ENCODE data around the gene OPA3.
A peak's percentile ranks its signal among the peaks of the same experiment; 100 is the strongest.

The OPA3 gene

GRCh38 chr19:45581576-45581975 lies 3.0 kb downstream of the OPA3 start:
- TF ChIP-seq CTCF (IDR thresholded peaks at IDR 0.05; ENCODE audit: control extremely low read depth, extremely low read depth, low read depth, missing control alignments), result no peak
- POLR2A ChIA-PET, result no interaction called here
- CTCF ChIA-PET, result interaction anchor here (1.1 to 2.0 kb wide), 4 partner anchors 23 to 103 kb away, joined by 3 to 5 read pairs (median 3); partner anchors contain the start of gene EML2
- no peak for DNase-seq (ENCODE audit: extremely low spot score)

GRCh38 chr19:45578861-45579260 lies 5.7 kb downstream of the OPA3 start:
- DNase-seq (ENCODE audit: extremely low spot score), result no peak
- ChIA-PET POLR2A (no interaction called here), CTCF (no interaction called here)
- no peak for TF ChIP-seq CTCF (IDR thresholded peaks at IDR 0.05; ENCODE audit: control extremely low read depth, extremely low read depth, low read depth, missing control alignments)

GRCh38 chr19:45577111-45577905 lies 7.3 kb downstream of the OPA3 start:
- POLR2A ChIA-PET, result no interaction called here
- DNase-seq (ENCODE audit: extremely low spot score), result no peak
- CTCF ChIA-PET, result interaction anchor here (1.1 to 1.7 kb wide), 4 partner anchors 8 to 115 kb away, joined by 3 to 8 read pairs (median 6); partner anchors contain the start of genes QPCTL and SNRPD2
- no peak for TF ChIP-seq CTCF (IDR thresholded peaks at IDR 0.05; ENCODE audit: control extremely low read depth, extremely low read depth, low read depth, missing control alignments)

GRCh38 chr19:45576682-45577081 lies 7.9 kb downstream of the OPA3 start:
- ChIA-PET POLR2A (no interaction called here), CTCF (interaction anchor here (1.1 to 1.7 kb wide), 4 partner anchors 9 to 115 kb away, joined by 3 to 8 read pairs (median 6); partner anchors contain the start of genes QPCTL and SNRPD2)
- TF ChIP-seq CTCF (IDR thresholded peaks at IDR 0.05; ENCODE audit: control extremely low read depth, extremely low read depth, low read depth, missing control alignments), result no peak
- DNase-seq (ENCODE audit: extremely low spot score), result no peak

- ChIA-PET CTCF (interaction anchor here (3.4 to 4.6 kb wide), 2 partner anchors 16 to 67 kb away, joined by 12 to 22 read pairs; no protein-coding TSS in a partner anchor), POLR2A (no interaction called here)
- TF ChIP-seq CTCF (IDR thresholded peaks at IDR 0.05; ENCODE audit: control extremely low read depth, extremely low read depth, low read depth, missing control alignments), result no peak
- peak; percentile 62 for DNase-seq (ENCODE audit: extremely low spot score)
Observed at GRCh38 chr19:45575216-45575615, 9.4 kb downstream of the OPA3 start.

- ChIA-PET POLR2A (no interaction called here), CTCF (interaction anchor here (3.4 to 4.6 kb wide), 2 partner anchors 16 to 68 kb away, joined by 12 to 22 read pairs; no protein-coding TSS in a partner anchor)
- no peak for TF ChIP-seq CTCF (IDR thresholded peaks at IDR 0.05; ENCODE audit: control extremely low read depth, extremely low read depth, low read depth, missing control alignments)
- no peak for DNase-seq (ENCODE audit: extremely low spot score)
Observed at GRCh38 chr19:45574526-45574925, 10.1 kb downstream of the OPA3 start.
